ENCODE data around the gene CELF4. TPM values are rescaled to one million over a fixed set of nuclear protein-coding genes. Genes with fewer than 3 reads are reported as not detected.

Gene CELF4
- total RNA-seq, 1 experiment from 2014 or later: 0.40 TPM

DNA sequence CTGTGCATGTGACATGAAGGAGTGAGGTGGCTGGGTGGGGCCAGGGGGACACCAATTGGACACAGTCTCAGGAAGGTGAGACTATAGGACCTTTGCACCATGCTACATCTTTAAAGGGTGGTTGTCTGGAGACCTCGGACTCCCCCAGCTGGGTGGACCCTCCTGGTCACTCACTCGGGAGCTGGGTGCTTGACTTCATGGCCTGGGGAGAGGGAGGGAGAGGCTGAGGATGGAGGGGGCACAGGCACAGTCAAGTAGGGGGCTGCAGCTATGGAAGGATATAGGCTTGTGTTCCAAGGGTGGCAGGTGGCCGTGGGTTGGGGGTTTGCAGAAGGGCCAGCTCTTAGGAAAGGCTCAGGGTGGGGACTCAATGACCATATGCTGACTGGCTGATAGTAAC, 7.1 kb upstream of the CELF4 start:
- intact Hi-C loops (cut with micrococcal nuclease): no loop called here
- no TSS peak for BruUV-seq (replicated peaks)
- no peak overlapping the region for H3K4me3 ChIP-seq (ENCODE audit: low read length)

DNA sequence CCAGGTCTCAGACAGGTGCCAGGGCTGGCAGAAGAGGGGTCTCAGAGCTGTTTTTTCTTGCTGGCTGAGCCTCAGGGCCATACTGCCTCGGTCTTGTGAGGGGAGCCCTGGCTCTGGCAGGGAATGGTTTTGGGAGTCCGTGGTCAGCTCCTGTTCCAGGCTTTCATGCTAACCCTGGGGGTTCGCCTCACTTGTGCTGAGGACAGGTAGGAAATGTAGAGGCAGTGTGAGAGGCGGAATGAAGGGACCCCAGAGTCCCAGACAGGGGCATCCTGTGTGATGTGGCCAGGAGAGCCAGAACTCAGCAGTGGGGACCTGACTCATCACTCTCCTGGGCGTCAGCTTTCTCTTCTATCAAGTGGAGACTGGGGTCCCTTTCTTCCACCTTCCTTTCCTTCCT, 5.7 kb upstream of the CELF4 start:
- DNase-seq (no peak), ATAC-seq (no peak)
- Histone ChIP-seq H3K4me2 (ENCODE audit: low read length) (no peak overlapping the region), H3K27me3 (ENCODE audit: low read length) (peaks cover 19% of the 10 kb centered on the region), H3K9me3 (ENCODE audit: low read length) (no peaks in the 10 kb centered on the region), H3K9me2 (replicated peaks; ENCODE audit: low read length) (no peaks in the 10 kb centered on the region), H3K36me3 (ENCODE audit: low read depth, low read length) (no peaks in the 10 kb centered on the region), H3K4me3 (ENCODE audit: low read length) (no peak overlapping the region), H2AFZ (ENCODE audit: low read length) (no peak overlapping the region), H3K4me1 (ENCODE audit: insufficient read depth, low read length) (no peaks in the 10 kb centered on the region), H3F3A (ENCODE audit: low read length, unreplicated experiment) (no peaks in the 10 kb centered on the region), H3K79me2 (ENCODE audit: low read length) (no peaks in the 10 kb centered on the region), H3K9ac (ENCODE audit: low read length) (no peak overlapping the region), H4K20me1 (ENCODE audit: low read length) (no peaks in the 10 kb centered on the region), H3K27ac (ENCODE audit: low read length) (no peak overlapping the region)
- TF ChIP-seq EZH2 (IDR thresholded peaks at IDR 0.05; ENCODE audit: low read length, unreplicated experiment) (no peak), EZH2phosphoT487 (IDR thresholded peaks at IDR 0.05; ENCODE audit: borderline replicate concordance, low read length) (no peak)
- TF ChIP-seq, protein P1, sequence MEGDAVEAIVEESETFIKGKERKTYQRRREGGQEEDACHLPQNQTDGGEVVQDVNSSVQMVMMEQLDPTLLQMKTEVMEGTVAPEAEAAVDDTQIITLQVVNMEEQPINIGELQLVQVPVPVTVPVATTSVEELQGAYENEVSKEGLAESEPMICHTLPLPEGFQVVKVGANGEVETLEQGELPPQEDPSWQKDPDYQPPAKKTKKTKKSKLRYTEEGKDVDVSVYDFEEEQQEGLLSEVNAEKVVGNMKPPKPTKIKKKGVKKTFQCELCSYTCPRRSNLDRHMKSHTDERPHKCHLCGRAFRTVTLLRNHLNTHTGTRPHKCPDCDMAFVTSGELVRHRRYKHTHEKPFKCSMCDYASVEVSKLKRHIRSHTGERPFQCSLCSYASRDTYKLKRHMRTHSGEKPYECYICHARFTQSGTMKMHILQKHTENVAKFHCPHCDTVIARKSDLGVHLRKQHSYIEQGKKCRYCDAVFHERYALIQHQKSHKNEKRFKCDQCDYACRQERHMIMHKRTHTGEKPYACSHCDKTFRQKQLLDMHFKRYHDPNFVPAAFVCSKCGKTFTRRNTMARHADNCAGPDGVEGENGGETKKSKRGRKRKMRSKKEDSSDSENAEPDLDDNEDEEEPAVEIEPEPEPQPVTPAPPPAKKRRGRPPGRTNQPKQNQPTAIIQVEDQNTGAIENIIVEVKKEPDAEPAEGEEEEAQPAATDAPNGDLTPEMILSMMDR (conservative IDR thresholded peaks at IDR 0.05; ENCODE audit: low read depth, low read length): no peak
- CTCF ChIA-PET: no interaction called here
- intact Hi-C loops (cut with micrococcal nuclease): no loop called here
- POLR2A ChIA-PET (ENCODE audit: unreplicated experiment): no interaction called here
- BruUV-seq (replicated peaks): no TSS peak

More for the DNA sequence above, 7.1 kb upstream of the CELF4 start:
- no peak overlapping the region for H3K27ac ChIP-seq (ENCODE audit: low read length)
- no peak for ATAC-seq
- H3K36me3 ChIP-seq (ENCODE audit: low read depth, low read length): no peaks in the 10 kb centered on the region
- TF ChIP-seq, protein P1 (conservative IDR thresholded peaks at IDR 0.05; ENCODE audit: low read depth, low read length): no peak
- TF ChIP-seq EZH2 (IDR thresholded peaks at IDR 0.05; ENCODE audit: low read length, unreplicated experiment) (no peak), EZH2phosphoT487 (IDR thresholded peaks at IDR 0.05; ENCODE audit: borderline replicate concordance, low read length) (no peak)
- H3F3A ChIP-seq (ENCODE audit: low read length, unreplicated experiment): no peaks in the 10 kb centered on the region
- H3K4me2 ChIP-seq (ENCODE audit: low read length): no peak overlapping the region
- no peaks in the 10 kb centered on the region for H3K79me2 ChIP-seq (ENCODE audit: low read length)
- no peak overlapping the region for H2AFZ ChIP-seq (ENCODE audit: low read length)
- H3K9me3 ChIP-seq (ENCODE audit: low read length): no peaks in the 10 kb centered on the region
- H3K4me1 ChIP-seq (ENCODE audit: insufficient read depth, low read length): no peaks in the 10 kb centered on the region
- peaks cover 4% of the 10 kb centered on the region for H3K27me3 ChIP-seq (ENCODE audit: low read length)
- ChIA-PET POLR2A (ENCODE audit: unreplicated experiment) (no interaction called here), CTCF (no interaction called here)
- H3K9ac ChIP-seq (ENCODE audit: low read length): no peak overlapping the region
- no peak for DNase-seq
- no peaks in the 10 kb centered on the region for H4K20me1 ChIP-seq (ENCODE audit: low read length)
- no peaks in the 10 kb centered on the region for H3K9me2 ChIP-seq (replicated peaks; ENCODE audit: low read length)

DNA sequence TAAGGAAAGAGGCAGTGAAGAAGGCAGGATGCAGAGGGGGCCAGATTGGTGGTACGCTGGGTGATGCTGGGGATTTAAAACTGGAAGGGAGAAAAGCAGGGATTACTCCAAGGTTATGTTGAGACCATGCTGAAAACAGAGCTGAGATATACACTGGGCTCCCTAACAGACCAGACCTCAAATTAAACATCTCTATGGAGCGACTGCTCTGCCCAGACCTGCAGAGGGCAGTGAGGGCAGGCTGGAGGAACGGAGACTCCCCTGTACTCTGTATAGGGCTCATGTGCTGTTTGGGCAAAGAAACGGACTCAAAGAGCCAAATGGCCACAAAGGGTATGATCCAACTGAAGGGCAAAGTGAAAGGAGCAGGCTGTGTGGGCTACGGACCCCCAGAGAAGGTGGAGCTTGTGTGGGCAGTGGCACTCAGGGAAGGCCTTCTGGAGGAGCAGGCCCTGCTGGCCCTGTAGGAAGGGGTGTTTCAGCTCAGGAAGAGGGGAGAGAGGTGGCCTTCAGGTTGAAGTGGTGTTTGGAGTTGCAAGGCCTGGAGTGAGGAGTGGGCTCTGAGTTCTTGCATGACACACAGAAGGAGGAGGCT, 4.8 kb upstream of the CELF4 start:
- TF ChIP-seq, protein P1 (conservative IDR thresholded peaks at IDR 0.05; ENCODE audit: low read depth, low read length): no peak
- TF ChIP-seq EZH2 (IDR thresholded peaks at IDR 0.05; ENCODE audit: low read length, unreplicated experiment): no peak
- TF ChIP-seq EZH2phosphoT487 (IDR thresholded peaks at IDR 0.05; ENCODE audit: borderline replicate concordance, low read length): no peak
- Histone ChIP-seq H4K20me1 (ENCODE audit: low read length) (no peaks in the 10 kb centered on the region), H3K27me3 (ENCODE audit: low read length) (peaks cover 22% of the 10 kb centered on the region), H3K9me3 (ENCODE audit: low read length) (no peaks in the 10 kb centered on the region), H3K4me2 (ENCODE audit: low read length) (no peak overlapping the region), H3K9me2 (replicated peaks; ENCODE audit: low read length) (no peaks in the 10 kb centered on the region), H3K9ac (ENCODE audit: low read length) (no peak overlapping the region), H3K27ac (ENCODE audit: low read length) (no peak overlapping the region), H3K4me3 (ENCODE audit: low read length) (no peak overlapping the region), H3K36me3 (ENCODE audit: low read depth, low read length) (no peaks in the 10 kb centered on the region), H3F3A (ENCODE audit: low read length, unreplicated experiment) (no peaks in the 10 kb centered on the region), H2AFZ (ENCODE audit: low read length) (no peak overlapping the region), H3K4me1 (ENCODE audit: insufficient read depth, low read length) (no peaks in the 10 kb centered on the region), H3K79me2 (ENCODE audit: low read length) (no peaks in the 10 kb centered on the region)
- ATAC-seq: no peak
- no peak for DNase-seq
- no TSS peak for BruUV-seq (replicated peaks)
- ChIA-PET CTCF (no interaction called here), POLR2A (ENCODE audit: unreplicated experiment) (no interaction called here)
- intact Hi-C loops (cut with micrococcal nuclease): no loop called here

All from PC-3 (cell line).